GM12874 (cell line): ENCODE data around the gene PEX5L.

Experiments
- CTCF ChIP-seq: IDR thresholded peaks from 2 replicates; pipeline ENCODE4 v1.5.1; 2011; ENCODE audit warnings: low read depth, mild to moderate bottlenecking, control low read depth, low read length, moderate library complexity; ENCODE audit not compliant: insufficient read depth

PEX5L gene

GRCh38 chr3:180048103-180048502, 11.4 kb upstream of the PEX5L start:
- no peak for TF ChIP-seq CTCF

- no peak for TF ChIP-seq CTCF
Measured at GRCh38 chr3:180040966-180041365, 4.2 kb upstream of the PEX5L start.

GRCh38 chr3:180036092-180036670, 556 bp downstream of the PEX5L start:
- TF ChIP-seq CTCF = no peak

GRCh38 chr3:180026997-180027396, 9.7 kb downstream of the PEX5L start:
- no peak for TF ChIP-seq CTCF

GRCh38 chr3:180018543-180018942, 18.2 kb downstream of the PEX5L start:
- no peak for TF ChIP-seq CTCF

GRCh38 chr3:180017846-180018245, 18.9 kb downstream of the PEX5L start:
- TF ChIP-seq CTCF = no peak

GRCh38 chr3:180011927-180012326, 24.8 kb downstream of the PEX5L start:
- no peak for TF ChIP-seq CTCF
